Keratinocyte (primary cell): ENCODE data around the gene NODAL.

Experiments used
- CTCF ChIP-seq, 3 experiments: IDR thresholded peaks in 1 of 3; conservative IDR thresholded peaks in 1 of 3; optimal IDR thresholded peaks in 1 of 3; 2 replicates in 2 of 3; 3 replicates in 1 of 3; pipeline versions ENCODE3 to v1.5.1; 2011; ENCODE audit warnings: low read length in 3 of 3, mild to moderate bottlenecking in 3 of 3, moderate library complexity in 2 of 3, control low read depth in 1 of 3, inconsistent platforms in 1 of 3; ENCODE audit not compliant: insufficient read depth in 2 of 3; ENCODE audit errors: extremely low read depth in 1 of 3
- EZH2 ChIP-seq: IDR thresholded peaks from one replicate; pipeline ENCODE4 v1.6.1; 2012; ENCODE audit warnings: inconsistent platforms, mild to moderate bottlenecking, low read length, moderate library complexity

- TF ChIP-seq CTCF (optimal IDR thresholded peaks at IDR 0.05 in 1 of 3, IDR thresholded peaks at IDR 0.05 in 1 of 3, conservative IDR thresholded peaks at IDR 0.05 in 1 of 3; ENCODE audit: extremely low read depth in 1 of 3, insufficient read depth in 2 of 3, low read length in 3 of 3), result no peak
- no peak for TF ChIP-seq EZH2
Observed at GRCh38 chr10:70441895-70442309, 421 bp upstream of the NODAL start.
